GM23248 (cell line): ENCODE measurements around the gene SEPTIN10. TPM values are rescaled to one million over a fixed set of nuclear protein-coding genes. Genes with fewer than 3 reads are reported as not detected.
A peak's percentile ranks its signal among the peaks of the same experiment; 100 is the strongest.

Source experiments
- DNase-seq: peaks from one replicate; pipeline ENCODE4 v3.0.0-alpha.2; 2015
- H2AFZ ChIP-seq: fragments of 200-600 bp; sonication (generic); 2 replicates; pipeline ENCODE4 v1.6.1; 2016; ENCODE audit warnings: antibody characterized with exemption
- H3F3A ChIP-seq: fragments of 200-600 bp; sonication (generic); 2 replicates; pipeline ENCODE4 v1.6.1; 2016; ENCODE audit warnings: mild to moderate bottlenecking, antibody characterized with exemption, mixed run types; ENCODE audit not compliant: insufficient read depth
- H3K27ac ChIP-seq: fragments of 200-600 bp; sonication (generic); 2 replicates; pipeline ENCODE4 v1.5.1; 2016; ENCODE audit warnings: mild to moderate bottlenecking
- H3K27me3 ChIP-seq: fragments of 200-600 bp; sonication (generic); replicated peaks from 2 replicates; pipeline ENCODE4 v1.6.1; 2016; ENCODE audit warnings: mild to moderate bottlenecking; ENCODE audit not compliant: insufficient read depth
- H3K36me3 ChIP-seq: fragments of 200-600 bp; sonication (generic); 2 replicates; pipeline ENCODE4 v1.6.1; 2016; ENCODE audit warnings: low read depth, mild to moderate bottlenecking
- H3K4me1 ChIP-seq: fragments of 200-600 bp; sonication (generic); 2 replicates; pipeline ENCODE4 v1.6.1; 2016; ENCODE audit warnings: mild to moderate bottlenecking; ENCODE audit not compliant: insufficient read depth
- H3K4me2 ChIP-seq: fragments of 200-600 bp; sonication (generic); one replicate; pipeline ENCODE4 v1.6.1; 2016; ENCODE audit warnings: mild to moderate bottlenecking; ENCODE audit not compliant: unreplicated experiment
- H3K4me3 ChIP-seq: fragments of 200-600 bp; sonication (generic); 2 replicates; pipeline ENCODE4 v1.5.1; 2016; ENCODE audit warnings: mild to moderate bottlenecking
- H3K79me2 ChIP-seq: fragments of 200-600 bp; sonication (generic); 2 replicates; pipeline ENCODE4 v1.6.1; 2016; ENCODE audit warnings: mild to moderate bottlenecking; ENCODE audit not compliant: insufficient read depth
- H3K9ac ChIP-seq: fragments of 200-600 bp; sonication (generic); 2 replicates; pipeline ENCODE4 v1.6.1; 2016; ENCODE audit warnings: mild to moderate bottlenecking
- H3K9me2 ChIP-seq: fragments of 200-600 bp; sonication (generic); 2 replicates; pipeline ENCODE4 v1.6.1; 2016; ENCODE audit warnings: mixed run types, mild to moderate bottlenecking, moderate library complexity; ENCODE audit not compliant: insufficient read depth
- H3K9me3 ChIP-seq: fragments of 200-600 bp; sonication (generic); one replicate; pipeline ENCODE4 v1.6.1; 2017; ENCODE audit warnings: low read depth
- H4K20me1 ChIP-seq: fragments of 200-600 bp; sonication (generic); 2 replicates; pipeline ENCODE4 v1.6.0; 2016; ENCODE audit not compliant: insufficient read depth
- EZH2 ChIP-seq: fragments of 200-600 bp; sonication (generic); IDR thresholded peaks from 2 replicates; pipeline ENCODE4 v1.6.1; 2018; ENCODE audit warnings: antibody characterized with exemption, mild to moderate bottlenecking; ENCODE audit not compliant: insufficient read depth, poor library complexity, severe bottlenecking
- EZH2phosphoT487 ChIP-seq: fragments of 200-600 bp; sonication (generic); IDR thresholded peaks from 2 replicates; pipeline ENCODE4 v1.6.1; 2018; ENCODE audit warnings: antibody characterized with exemption, moderate library complexity, mild to moderate bottlenecking, low read depth; ENCODE audit not compliant: insufficient read depth
- WGBS, 2 experiments: methylation state at CpG; one replicate each; pipeline ENCODE4 v1.1.6; 2015 to 2017; ENCODE audit warnings: low lambda C conversion rate in 2 of 2, low coverage in 1 of 2; ENCODE audit errors: missing lambda C conversion rate in 2 of 2; 5-methylcytosine and 5-hydroxymethylcytosine counted together
- in situ Hi-C: fragments of 300-500 bp; cut with MboI; formaldehyde crosslinking; loops from 2 replicates; pipeline ENCODE4 v1.15.0; 2020
- polyA plus RNA-seq: library from polyadenylated mRNA; unstranded; fragments of >200 nt; fragmentation: Nextera tagmentation; extraction: Ambion mirVana; gene quantifications from 2 replicates; pipeline ENCODE4 v1.2.1, GENCODE V29; 2016
- total RNA-seq: library from RNA; depleted of rRNA; stranded (reverse); fragments of >200 nt; shearing (Covaris generic); gene quantifications from 2 replicates; pipeline ENCODE4 v1.2.3, GENCODE V29; 2014; rRNA removed

The SEPTIN10 gene
- 129 and 152 TPM in 2 replicates for total RNA-seq
- polyA plus RNA-seq, result 142 and 144 TPM in 2 replicates

- peaks cover 43% of the 10 kb centered on the region for H3K4me1 ChIP-seq
- in situ Hi-C loops, result no loop called here
Measured at GRCh38 chr2:109613922-109614714, at the start of gene SEPTIN10, which contains the start of gene SOWAHC. Gene SEPTIN10 (minus strand): TSS chr2:109613966. CDS start chr2:109613827, 139 bp downstream. Gene SOWAHC (plus strand): TSS chr2:109614364. CDS start chr2:109614490, 126 bp downstream.

DNA sequence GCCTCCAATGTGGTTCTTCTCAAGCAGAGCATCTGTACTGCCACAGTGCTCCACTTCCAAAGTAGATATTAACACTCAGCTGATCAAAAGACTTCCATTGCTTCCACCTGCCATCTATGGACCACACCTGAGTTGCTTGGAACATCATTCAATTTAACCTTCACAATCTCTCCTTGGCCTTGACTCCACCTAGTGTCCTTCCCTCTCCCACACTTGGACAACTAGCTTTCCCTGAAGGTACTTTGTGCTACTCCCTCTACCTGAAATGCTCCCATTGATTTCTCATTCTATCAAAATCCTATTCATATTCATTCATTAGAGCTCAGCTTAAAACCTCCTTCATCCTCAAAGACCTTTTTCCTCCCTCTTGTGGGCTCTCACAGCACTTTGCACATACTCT lies 49.1 kb upstream of the SEPTIN10 start:
- Histone ChIP-seq H4K20me1 (no peaks in the 10 kb centered on the region), H3F3A (peaks cover 13% of the 10 kb centered on the region), H3K27me3 (no peaks in the 10 kb centered on the region), H3K4me2 (no peak overlapping the region), H3K36me3 (no peaks in the 10 kb centered on the region), H3K4me1 (peaks cover 15% of the 10 kb centered on the region), H3K9me2 (no peaks in the 10 kb centered on the region), H3K9me3 (no peaks in the 10 kb centered on the region), H2AFZ (no peak overlapping the region), H3K9ac (peak overlapping the region; percentile 9; the same call in 1 of the 2 replicates), H3K79me2 (no peaks in the 10 kb centered on the region), H3K27ac (peak overlapping the region; percentile 43; the same call in 1 of the 2 replicates), H3K4me3 (no peak overlapping the region)
- TF ChIP-seq EZH2, result no peak
- no peak for TF ChIP-seq EZH2phosphoT487
- in situ Hi-C loops, result no loop called here
- no peak for DNase-seq

More at GRCh38 chr2:109613922-109614714, at the start of gene SEPTIN10, which contains the start of gene SOWAHC:
- H3K9me3 ChIP-seq, result no peaks in the 10 kb centered on the region
- peak within 1 kb of the TSS; percentile 96 for H3K4me2 ChIP-seq
- no peaks in the 10 kb centered on the region; the same call in 1 of the 2 replicates for H4K20me1 ChIP-seq
- no peaks in the 10 kb centered on the region for H3K27me3 ChIP-seq
- peak within 1 kb of the TSS; percentile 41 for H2AFZ ChIP-seq
- peak within 1 kb of the TSS; percentile 92 for H3K4me3 ChIP-seq
- peaks cover 7% of the 10 kb centered on the region; the same call in 1 of the 2 replicates for H3K36me3 ChIP-seq
- DNase-seq, result peak; percentile 100
- TF ChIP-seq EZH2 (no peak), EZH2phosphoT487 (no peak)
- peak within 1 kb of the TSS; percentile 96 for H3K9ac ChIP-seq
- 1 to 2% methylated on average over 49 to 53 of the region's 104 CpGs for WGBS, 2 experiments
- H3F3A ChIP-seq, result peaks cover 51% of the 10 kb centered on the region
- H3K79me2 ChIP-seq, result peaks cover 87% of the 10 kb centered on the region
- H3K27ac ChIP-seq, result peak within 1 kb of the TSS; percentile 93
- H3K9me2 ChIP-seq, result no peaks in the 10 kb centered on the region

- WGBS, 2 experiments, result 44 to 50% methylated on average over 3 of the region's 3 CpGs
- DNase-seq, result no peak
Measured at GRCh38 chr2:109660046-109660860, 46.5 kb upstream of the SEPTIN10 start.

GRCh38 chr2:109659396-109660045 lies 45.8 kb upstream of the SEPTIN10 start:
- H3K4me1 ChIP-seq, result peaks cover 20% of the 10 kb centered on the region
- H3K4me2 ChIP-seq, result no peak overlapping the region
- no peaks in the 10 kb centered on the region for H4K20me1 ChIP-seq
- no peak overlapping the region for H3K27ac ChIP-seq
- H3K27me3 ChIP-seq, result no peaks in the 10 kb centered on the region
- H3K9ac ChIP-seq, result no peak overlapping the region
- no peak overlapping the region for H2AFZ ChIP-seq
- peaks cover 13% of the 10 kb centered on the region for H3F3A ChIP-seq
- 80 to 83% methylated on average over 9 of the region's 9 CpGs for WGBS, 2 experiments
- H3K9me2 ChIP-seq, result no peaks in the 10 kb centered on the region
- DNase-seq, result no peak
- H3K4me3 ChIP-seq, result no peak overlapping the region
- no peaks in the 10 kb centered on the region for H3K36me3 ChIP-seq
- no peaks in the 10 kb centered on the region for H3K9me3 ChIP-seq
- in situ Hi-C loops, result no loop called here
- no peak for TF ChIP-seq EZH2
- TF ChIP-seq EZH2phosphoT487, result no peak
- H3K79me2 ChIP-seq, result no peaks in the 10 kb centered on the region

More at GRCh38 chr2:109660046-109660860, 46.5 kb upstream of the SEPTIN10 start:
- no peak overlapping the region for H3K27ac ChIP-seq
- no peak overlapping the region for H3K9ac ChIP-seq
- in situ Hi-C loops, result no loop called here
- H3F3A ChIP-seq, result peaks cover 13% of the 10 kb centered on the region
- no peaks in the 10 kb centered on the region for H3K9me2 ChIP-seq
- H4K20me1 ChIP-seq, result no peaks in the 10 kb centered on the region
- no peak overlapping the region for H3K4me2 ChIP-seq
- H3K36me3 ChIP-seq, result no peaks in the 10 kb centered on the region
- no peak overlapping the region for H2AFZ ChIP-seq
- H3K4me1 ChIP-seq, result peaks cover 17% of the 10 kb centered on the region
- H3K4me3 ChIP-seq, result no peak overlapping the region
- no peaks in the 10 kb centered on the region for H3K27me3 ChIP-seq
- H3K79me2 ChIP-seq, result no peaks in the 10 kb centered on the region
- TF ChIP-seq EZH2phosphoT487, result no peak
- no peak for TF ChIP-seq EZH2
- H3K9me3 ChIP-seq, result no peaks in the 10 kb centered on the region
